Prostate gland (tissue), 2 donors: Measurements from ENCODE around the gene DHX32.

Experiments
- POLR2A ChIP-seq: fragments of 450-650 bp; IDR thresholded peaks from one replicate; pipeline ENCODE4 v1.6.1; 2016; ENCODE audit warnings: antibody characterized with exemption, mild to moderate bottlenecking
- POLR2AphosphoS5 ChIP-seq: sonication (generic); formaldehyde crosslinking; IDR thresholded peaks from one replicate; pipeline ENCODE4 v1.6.1; 2017; ENCODE audit warnings: antibody characterized with exemption
- TF ChIP-seq, protein P1 (sequence below), 4 experiments: fragments of 200-600 bp in 2 of 4; fragments of 450-650 bp in 2 of 4; sonication (generic) in 2 of 4; IDR thresholded peaks; 1 replicate in 3 of 4; 2 replicates in 1 of 4; pipeline ENCODE4 v1.5.1; 2016 to 2019; ENCODE audit warnings: antibody characterized with exemption in 4 of 4, mild to moderate bottlenecking in 2 of 4, moderate library complexity in 2 of 4

DNA sequence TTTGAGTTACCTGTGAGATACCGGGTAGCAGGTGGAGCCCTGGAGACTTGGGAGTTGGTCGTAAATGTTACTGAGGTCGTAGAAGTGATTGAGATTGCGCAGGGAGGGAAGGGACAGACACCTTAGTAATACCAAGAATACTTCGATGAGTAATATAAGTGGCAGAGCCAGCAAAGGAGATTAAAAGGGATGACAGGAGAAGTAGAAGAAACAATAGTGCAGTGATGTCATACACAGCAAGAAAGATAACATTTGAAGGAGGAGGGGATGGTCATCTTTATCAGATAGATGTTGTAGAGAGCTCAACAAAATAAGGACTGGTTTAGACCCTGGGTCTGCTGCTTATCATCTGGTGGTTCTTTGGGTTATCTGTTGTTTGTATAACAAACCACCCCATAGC, 52.8 kb downstream of the DHX32 start:
- TF ChIP-seq, protein P1, sequence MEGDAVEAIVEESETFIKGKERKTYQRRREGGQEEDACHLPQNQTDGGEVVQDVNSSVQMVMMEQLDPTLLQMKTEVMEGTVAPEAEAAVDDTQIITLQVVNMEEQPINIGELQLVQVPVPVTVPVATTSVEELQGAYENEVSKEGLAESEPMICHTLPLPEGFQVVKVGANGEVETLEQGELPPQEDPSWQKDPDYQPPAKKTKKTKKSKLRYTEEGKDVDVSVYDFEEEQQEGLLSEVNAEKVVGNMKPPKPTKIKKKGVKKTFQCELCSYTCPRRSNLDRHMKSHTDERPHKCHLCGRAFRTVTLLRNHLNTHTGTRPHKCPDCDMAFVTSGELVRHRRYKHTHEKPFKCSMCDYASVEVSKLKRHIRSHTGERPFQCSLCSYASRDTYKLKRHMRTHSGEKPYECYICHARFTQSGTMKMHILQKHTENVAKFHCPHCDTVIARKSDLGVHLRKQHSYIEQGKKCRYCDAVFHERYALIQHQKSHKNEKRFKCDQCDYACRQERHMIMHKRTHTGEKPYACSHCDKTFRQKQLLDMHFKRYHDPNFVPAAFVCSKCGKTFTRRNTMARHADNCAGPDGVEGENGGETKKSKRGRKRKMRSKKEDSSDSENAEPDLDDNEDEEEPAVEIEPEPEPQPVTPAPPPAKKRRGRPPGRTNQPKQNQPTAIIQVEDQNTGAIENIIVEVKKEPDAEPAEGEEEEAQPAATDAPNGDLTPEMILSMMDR (IDR thresholded peaks at IDR 0.05) = no peak
- TF ChIP-seq POLR2A (no peak), POLR2AphosphoS5 (no peak)
